ENCODE measurements around the gene MAB21L1.

- TF ChIP-seq, protein P1, sequence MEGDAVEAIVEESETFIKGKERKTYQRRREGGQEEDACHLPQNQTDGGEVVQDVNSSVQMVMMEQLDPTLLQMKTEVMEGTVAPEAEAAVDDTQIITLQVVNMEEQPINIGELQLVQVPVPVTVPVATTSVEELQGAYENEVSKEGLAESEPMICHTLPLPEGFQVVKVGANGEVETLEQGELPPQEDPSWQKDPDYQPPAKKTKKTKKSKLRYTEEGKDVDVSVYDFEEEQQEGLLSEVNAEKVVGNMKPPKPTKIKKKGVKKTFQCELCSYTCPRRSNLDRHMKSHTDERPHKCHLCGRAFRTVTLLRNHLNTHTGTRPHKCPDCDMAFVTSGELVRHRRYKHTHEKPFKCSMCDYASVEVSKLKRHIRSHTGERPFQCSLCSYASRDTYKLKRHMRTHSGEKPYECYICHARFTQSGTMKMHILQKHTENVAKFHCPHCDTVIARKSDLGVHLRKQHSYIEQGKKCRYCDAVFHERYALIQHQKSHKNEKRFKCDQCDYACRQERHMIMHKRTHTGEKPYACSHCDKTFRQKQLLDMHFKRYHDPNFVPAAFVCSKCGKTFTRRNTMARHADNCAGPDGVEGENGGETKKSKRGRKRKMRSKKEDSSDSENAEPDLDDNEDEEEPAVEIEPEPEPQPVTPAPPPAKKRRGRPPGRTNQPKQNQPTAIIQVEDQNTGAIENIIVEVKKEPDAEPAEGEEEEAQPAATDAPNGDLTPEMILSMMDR (IDR thresholded peaks at IDR 0.05): no peak
- no peak for TF ChIP-seq POLR2A (IDR thresholded peaks at IDR 0.05)
Measured at GRCh38 chr13:35455022-35455421, 21.5 kb downstream of the MAB21L1 start.

All from gastroesophageal sphincter (tissue), 3 donors.